GM12891 (cell line): ENCODE measurements around the gene USF3.

Source experiments
- DNase-seq: peaks from one replicate; pipeline ENCODE4 v3.0.0; 2011; ENCODE audit warnings: low spot score; ENCODE audit not compliant: insufficient read length
- FAIRE-seq: peaks from 2 replicates; lab custom pipeline; 2011; peaks lifted over from hg19 to GRCh38; lab: Jason Lieb, UNC
- PAX5 ChIP-seq: IDR thresholded peaks from 2 replicates; pipeline ENCODE4 v1.6.1; 2011; ENCODE audit warnings: low read length, moderate library complexity, mild to moderate bottlenecking; ENCODE audit not compliant: insufficient read depth, severe bottlenecking
- POLR2A ChIP-seq: IDR thresholded peaks from 2 replicates; pipeline ENCODE4 v1.6.1; 2011; ENCODE audit warnings: low read depth, low read length, control low read depth
- POLR2AphosphoS5 ChIP-seq: IDR thresholded peaks from 2 replicates; pipeline ENCODE4 v1.6.1; 2011; ENCODE audit warnings: low read depth, low read length, control low read depth
- POU2F2 ChIP-seq: IDR thresholded peaks from 2 replicates; pipeline ENCODE4 v1.6.1; 2011; ENCODE audit warnings: low read depth, mild to moderate bottlenecking, control low read depth, low read length, moderate library complexity
- SPI1 ChIP-seq: IDR thresholded peaks from 2 replicates; pipeline ENCODE4 v1.6.1; 2011; ENCODE audit warnings: low read depth, low read length, control low read depth
- TAF1 ChIP-seq: IDR thresholded peaks from 2 replicates; pipeline ENCODE4 v1.6.1; 2011; ENCODE audit warnings: low read depth, low read length, control low read depth

USF3 gene

DNA sequence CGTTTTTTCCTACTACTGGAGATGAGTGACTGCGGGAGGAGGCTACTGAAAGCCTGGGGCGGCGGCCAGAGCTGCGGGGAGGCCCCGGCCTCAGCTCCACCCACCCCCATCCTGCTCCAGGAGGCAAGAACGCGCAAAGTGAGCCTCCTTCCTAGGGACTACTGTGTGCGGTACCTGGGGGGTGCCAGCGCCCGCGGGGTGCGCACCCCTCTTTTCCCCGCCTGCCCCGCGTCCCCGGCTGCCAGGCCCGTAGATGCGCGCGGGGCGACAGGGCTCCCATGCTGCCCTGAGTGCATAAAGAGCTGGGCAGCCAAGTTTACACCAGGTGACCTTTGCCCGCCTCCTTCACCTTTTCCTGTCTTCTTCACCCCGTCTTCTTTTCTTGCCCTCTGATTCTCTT, 2.5 kb upstream of the USF3 start:
- FAIRE-seq (no peak), DNase-seq (no peak)
- TF ChIP-seq TAF1, result no peak
- no peak for TF ChIP-seq PAX5
- TF ChIP-seq POLR2A, result no peak
- no peak for TF ChIP-seq SPI1
- no peak for TF ChIP-seq POU2F2
- no peak for TF ChIP-seq POLR2AphosphoS5

DNA sequence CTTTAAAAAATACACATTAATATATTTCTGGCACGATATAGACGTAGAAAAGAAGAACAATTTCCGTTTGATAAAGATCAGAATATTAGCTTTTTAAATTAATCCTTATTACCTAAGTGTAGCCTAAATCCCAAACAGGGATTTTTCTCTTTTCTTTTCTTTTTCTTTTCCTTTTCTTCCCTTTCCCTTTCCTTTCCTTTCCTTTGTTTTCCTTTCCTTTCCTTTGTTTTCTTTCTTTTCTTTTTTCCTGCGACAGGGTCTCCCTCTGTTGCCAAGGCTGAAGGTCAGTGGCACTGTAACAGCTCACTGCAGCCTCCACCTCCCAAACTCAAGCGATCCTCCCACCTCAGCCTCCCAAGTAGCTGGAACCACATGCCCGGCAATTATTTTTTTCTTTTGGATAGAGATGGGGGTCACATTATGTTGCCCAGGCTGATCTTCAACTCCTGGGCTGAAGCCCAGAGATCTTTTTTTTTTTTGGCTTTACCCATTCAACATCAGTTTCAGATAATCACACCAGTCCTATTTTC, 1.8 kb upstream of the USF3 start:
- DNase-seq, result no peak
- FAIRE-seq, result no peak
- no peak for TF ChIP-seq POLR2AphosphoS5

DNA sequence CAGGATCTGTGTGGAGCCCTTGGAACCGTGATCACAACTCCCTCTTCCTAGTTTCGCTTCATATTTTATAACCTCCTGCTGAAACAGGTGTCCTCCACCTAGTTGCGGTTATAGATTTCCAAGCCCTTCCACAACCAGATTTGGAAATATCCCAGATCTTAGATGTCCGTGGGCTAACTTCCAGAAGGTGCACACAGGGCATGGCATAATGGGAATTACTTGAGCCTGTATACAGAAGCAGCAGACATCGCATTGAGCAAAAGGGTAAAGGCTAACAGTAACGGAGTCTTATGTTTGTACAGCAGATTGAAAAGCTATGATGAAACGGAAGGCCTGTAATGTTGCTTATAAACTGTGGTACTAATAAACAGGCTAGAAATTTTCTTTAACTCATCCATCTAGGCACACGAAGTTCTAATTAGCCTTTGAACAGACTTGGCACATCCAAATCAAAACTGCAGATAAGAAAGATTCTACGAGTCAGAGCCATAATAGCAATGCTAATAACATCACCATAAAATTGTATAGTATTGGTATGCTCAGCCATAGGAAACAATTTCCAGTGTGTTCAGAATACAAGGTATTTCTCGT, 1.2 kb upstream of the USF3 start:
- peak; percentile 20 for FAIRE-seq
- DNase-seq, result no peak
- TF ChIP-seq PAX5 (no peak), POLR2AphosphoS5 (no peak), TAF1 (no peak), SPI1 (peak; percentile 19; the same call in 1 of the 2 replicates), POU2F2 (no peak), POLR2A (no peak)

DNA sequence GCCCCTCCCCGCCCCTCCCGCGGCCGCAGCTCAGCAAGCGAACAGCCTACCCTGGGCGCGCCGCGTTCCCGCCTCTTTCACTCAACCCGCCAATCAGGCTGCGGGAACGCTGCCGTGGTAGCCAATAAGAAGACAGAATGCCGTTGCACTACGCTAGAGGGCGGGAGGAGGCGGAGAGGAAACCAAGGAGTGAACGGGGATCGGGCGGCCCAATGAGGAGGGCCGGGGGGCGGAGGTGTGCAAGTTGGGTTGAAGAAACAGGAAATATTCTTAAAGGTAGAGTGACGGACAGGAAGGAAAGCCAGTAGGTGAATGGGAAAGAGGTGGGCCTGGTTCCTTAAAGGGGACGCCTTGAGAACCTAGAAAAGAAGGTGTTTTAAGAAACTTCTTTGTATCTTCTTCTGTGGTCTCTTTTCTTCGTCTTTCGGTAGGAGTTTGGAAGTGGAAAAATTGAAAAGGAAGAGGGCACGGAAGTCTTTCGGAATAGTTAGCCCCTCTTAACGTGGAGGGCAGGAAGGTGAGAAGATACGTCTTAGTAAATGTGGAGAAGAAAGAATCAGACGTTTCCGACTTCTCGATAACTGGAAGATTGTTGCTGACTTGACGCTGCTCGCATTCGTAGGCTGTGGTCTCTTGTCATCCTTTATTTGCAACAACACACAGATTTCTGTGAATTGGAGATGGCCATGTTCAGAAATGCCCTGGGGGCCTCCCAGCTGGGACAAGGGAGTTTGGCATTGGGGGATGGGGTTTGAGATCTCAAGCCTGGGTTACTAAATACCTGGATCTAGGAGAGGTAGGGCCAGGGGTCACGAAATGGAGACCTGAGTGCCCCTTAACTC, 437 bp upstream of the USF3 start:
- FAIRE-seq (peak; percentile 100), DNase-seq (peak; percentile 90)
- TF ChIP-seq POU2F2 (0 out of 2 replicates have a peak, but pooled peaks have one; percentile 23), POLR2A (peak; percentile 15; the same call in 1 of the 2 replicates), POLR2AphosphoS5 (no peak), SPI1 (no peak), PAX5 (no peak), TAF1 (0 out of 2 replicates have a peak, but pooled peaks have one; percentile 3)

DNA sequence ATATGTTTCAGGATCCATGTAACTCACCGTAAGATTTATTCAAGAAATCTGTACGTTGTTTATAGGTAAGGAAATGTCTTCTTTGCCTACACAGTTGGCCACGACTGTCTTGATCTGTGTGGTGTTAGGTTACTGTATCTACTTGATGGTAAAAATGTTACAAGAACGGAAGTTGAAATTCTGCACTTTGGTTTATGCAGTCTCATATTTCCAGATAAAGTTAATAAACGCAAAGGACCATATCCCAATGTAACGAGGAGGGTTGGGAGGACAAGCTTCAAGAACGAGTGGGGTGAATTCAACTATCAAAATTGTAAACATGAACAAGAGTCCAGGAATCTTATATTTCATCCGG, 1.0 kb downstream of the USF3 start:
- peak; percentile 60 for FAIRE-seq
- TF ChIP-seq PAX5 (no peak), POU2F2 (no peak)

DNA sequence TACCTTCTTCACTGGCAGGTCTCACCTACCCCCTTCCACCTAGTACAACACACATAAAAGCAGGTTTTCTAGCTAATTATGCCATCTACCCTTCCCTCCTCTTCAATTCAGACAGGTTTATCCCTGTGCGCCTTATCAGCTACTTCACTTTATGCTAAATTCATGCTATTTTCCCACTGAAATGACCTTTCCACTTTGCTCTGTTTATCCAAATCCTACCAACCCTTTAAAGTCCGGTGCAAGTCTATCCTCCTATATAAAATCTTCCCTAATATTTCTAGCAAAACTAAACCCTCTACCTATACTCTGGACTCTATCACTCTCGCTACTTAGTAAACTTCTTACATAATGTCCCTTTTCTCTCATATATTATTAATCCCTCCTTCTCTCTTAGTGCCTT, 6.0 kb downstream of the USF3 start:
- no peak for TF ChIP-seq POU2F2
- no peak for TF ChIP-seq POLR2AphosphoS5
- DNase-seq, result no peak
- FAIRE-seq, result no peak

More for the DNA sequence above, 1.0 kb downstream of the USF3 start:
- DNase-seq, result no peak

DNA sequence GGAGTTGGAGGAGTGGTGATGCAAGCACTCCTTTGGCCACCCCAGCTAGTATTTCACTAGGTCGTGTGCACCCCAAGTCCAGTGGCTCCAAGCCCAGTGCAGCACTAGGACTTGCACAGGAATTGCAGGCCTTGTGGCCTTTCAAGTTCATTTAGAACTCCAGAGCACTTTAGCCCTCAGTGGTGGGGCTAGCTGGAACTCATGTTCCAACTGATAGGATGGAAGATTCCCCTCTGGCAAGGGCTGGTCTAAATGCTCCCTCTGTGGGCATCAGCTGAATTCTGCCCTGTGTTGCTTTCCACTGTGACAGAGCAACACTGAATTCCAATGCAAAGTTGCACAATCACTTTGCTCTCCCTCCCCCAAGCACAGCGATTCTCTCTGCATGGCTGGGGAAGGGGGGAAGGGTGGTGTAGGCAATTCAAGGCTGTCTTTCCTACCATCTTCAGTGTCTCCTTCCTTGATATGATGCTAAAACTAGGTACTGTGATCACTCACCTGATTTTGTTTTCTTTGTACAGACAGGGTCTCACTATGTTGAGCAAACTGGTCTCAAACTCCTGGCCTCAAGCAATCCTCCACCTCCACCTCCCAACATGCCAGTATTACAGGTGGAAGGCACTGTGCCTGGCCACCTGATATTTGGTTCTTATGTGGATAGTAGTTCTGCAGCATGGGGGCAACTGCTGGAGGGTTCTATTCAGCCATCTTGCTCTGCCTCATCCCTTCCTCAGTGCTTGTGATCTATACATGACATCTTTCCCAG, 10.3 kb downstream of the USF3 start:
- FAIRE-seq, result peak; percentile 23
- no peak for DNase-seq
- TF ChIP-seq SPI1, result no peak
- no peak for TF ChIP-seq POLR2A
- TF ChIP-seq PAX5, result no peak
- TF ChIP-seq TAF1, result no peak
- no peak for TF ChIP-seq POLR2AphosphoS5

DNA sequence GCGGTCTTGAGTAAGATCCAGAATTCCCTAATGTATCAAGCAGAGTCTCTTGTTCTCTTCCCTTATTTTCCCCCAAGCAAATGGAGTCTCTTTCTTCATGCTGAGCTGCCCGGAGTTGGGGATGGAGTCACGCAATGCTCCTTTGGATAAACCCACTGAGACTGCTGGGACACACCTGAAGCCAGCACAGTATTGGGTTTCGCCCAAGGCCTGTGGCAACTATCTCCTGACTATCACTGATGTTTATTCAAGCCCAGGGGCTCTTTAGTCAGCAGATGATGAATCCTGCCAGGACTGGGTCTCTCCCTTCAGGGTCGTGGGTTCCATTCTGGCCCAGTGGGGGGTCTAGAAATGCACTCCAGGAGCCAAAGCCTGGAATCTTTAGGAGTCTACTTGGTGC, 11.3 kb downstream of the USF3 start:
- DNase-seq, result no peak
- no peak for FAIRE-seq
- TF ChIP-seq PAX5 (no peak), POLR2A (no peak), SPI1 (no peak), POU2F2 (no peak), TAF1 (no peak), POLR2AphosphoS5 (no peak)

DNA sequence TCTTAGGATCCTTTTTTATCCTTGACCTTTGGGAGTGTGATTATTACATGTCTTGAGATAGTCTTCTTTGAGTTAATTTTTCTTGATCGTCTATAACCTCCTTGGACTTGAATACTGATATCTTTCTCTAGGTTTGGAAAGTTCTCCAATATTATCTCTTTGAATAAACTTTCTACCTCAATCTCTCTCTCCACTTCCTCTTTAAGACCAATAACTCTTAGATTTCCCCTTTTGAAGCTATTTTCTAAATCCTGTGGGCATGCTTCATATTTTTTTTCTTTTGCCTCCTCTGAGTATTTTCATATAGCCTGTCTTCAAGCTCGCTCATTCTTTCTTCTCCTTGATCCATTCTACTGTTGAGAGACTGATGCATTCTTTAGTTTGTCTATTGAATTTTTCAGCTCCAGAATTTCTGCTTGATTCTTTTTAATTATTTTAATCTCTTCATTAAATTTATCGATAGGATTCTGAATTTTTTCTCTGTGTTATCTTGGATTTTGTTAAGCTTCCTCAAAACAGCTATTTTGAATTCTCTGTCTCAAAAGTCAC, 12.1 kb downstream of the USF3 start:
- TF ChIP-seq POLR2AphosphoS5 (no peak), POU2F2 (no peak), SPI1 (no peak), PAX5 (no peak), TAF1 (no peak)
- FAIRE-seq (no peak), DNase-seq (no peak)
